NCI-H510A treated with DMSO at 0.1 percent for 48 hours (cell line): ENCODE results near the gene ICOSLG.
"Not testable (repeated sequence)": the region's sequence is repeated elsewhere in the genome, so short reads cannot be mapped to it uniquely, and the experiment has no call there.

Experiments
- DNase-seq: peaks from one replicate; lab custom pipeline; 2025; lab: John Stamatoyannopoulos, UW

Gene ICOSLG, protein sequence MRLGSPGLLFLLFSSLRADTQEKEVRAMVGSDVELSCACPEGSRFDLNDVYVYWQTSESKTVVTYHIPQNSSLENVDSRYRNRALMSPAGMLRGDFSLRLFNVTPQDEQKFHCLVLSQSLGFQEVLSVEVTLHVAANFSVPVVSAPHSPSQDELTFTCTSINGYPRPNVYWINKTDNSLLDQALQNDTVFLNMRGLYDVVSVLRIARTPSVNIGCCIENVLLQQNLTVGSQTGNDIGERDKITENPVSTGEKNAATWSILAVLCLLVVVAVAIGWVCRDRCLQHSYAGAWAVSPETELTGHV

DNA sequence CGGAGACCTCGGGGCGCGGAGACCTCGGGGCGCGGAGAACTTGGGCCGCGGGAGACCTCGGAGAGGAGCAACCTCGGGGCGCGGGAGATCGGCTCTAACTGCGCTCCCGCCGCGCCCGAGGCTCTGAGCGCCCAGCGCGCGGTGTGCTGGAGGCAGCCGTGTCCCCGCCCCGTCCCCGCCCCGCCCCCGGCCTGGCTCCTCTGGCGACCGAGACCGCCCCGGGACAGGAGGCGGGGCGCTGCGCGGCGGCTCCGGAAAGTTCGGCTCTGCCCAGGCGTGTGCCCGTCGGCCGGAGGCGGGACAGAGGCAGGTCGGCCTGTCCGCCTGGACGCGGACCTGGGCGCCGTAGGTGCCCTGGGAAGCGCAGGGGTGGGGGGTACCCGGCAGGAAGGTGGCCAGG lies at the start of gene ICOSLG:
Gene ICOSLG (minus strand): TSS at position 102 of the 400 bp plus-strand sequence. CDS start 126 bp downstream, outside the sequence.
- DNase-seq = not testable (repeated sequence)

DNA sequence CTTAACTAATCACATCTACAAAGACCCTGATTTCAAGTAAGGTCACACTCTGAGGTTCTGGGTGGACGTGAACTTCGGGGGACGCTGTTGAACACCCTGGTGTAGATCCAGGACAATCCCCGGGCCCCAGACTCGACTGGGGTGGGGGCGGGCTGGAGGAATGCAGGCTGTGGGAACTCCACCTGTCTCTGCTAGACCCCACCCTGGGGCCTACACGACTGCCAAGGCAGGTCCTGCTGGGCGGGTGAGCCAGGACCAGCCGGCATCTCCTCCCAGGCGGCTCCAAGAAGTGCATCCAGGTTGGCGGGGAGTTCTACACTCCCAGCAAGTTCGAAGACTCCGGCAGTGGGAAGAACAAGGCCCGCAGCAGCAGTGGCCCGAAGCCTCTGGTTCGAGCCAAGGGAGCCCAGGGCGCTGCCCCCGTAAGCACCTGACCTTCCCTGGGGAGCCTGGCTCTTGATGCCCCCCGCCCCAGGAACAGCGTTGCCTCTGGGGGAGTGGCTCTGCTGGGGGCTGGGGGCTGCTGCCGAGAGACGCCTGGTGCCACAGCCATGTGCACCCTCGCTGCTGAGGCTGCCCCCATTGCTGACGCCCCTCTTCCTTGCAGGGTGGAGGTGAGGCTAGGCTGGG lies 48.8 kb upstream of the ICOSLG start:
- DNase-seq = no peak

DNA sequence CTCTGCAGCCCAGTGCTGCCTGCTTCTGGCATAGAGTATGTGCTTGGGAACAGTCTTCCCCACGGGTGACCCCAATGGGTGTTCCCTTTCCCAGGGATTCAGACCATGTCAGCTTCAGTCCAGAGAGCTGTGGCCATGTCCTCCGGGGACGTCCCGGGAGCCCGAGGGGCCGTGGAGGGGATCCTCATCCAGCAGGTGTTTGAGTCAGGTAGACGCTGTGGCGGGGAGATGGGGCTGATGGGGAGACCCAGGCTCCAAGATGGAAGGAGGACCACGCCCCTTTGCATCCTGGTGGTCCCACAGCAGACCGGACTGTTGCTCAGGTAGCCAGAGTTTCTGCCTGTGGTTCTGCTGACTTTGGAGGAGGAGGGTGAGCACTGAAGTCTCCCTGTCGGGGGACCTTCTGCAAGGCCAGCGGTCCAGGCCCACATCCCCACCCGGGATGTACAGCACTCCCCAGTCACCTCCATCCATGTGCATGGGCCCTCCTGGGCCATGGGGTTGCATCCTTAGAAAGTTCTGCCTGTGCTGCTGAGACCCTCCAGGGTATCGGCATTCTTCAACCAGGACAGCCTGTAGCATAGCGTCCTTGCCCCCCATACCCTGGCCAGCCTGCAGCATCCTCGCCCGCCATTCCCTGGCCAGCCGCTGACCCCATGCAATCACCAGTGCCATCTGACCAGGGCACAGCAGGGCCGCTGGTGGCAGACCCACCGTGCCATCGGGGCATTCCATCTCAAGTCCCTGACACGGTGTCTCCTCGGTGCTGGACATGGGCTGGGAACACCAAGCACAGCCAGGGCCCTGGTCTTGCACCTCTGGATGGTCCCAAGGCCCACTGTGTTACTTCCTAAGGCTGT lies 47.7 kb upstream of the ICOSLG start:
- DNase-seq = no peak

DNA sequence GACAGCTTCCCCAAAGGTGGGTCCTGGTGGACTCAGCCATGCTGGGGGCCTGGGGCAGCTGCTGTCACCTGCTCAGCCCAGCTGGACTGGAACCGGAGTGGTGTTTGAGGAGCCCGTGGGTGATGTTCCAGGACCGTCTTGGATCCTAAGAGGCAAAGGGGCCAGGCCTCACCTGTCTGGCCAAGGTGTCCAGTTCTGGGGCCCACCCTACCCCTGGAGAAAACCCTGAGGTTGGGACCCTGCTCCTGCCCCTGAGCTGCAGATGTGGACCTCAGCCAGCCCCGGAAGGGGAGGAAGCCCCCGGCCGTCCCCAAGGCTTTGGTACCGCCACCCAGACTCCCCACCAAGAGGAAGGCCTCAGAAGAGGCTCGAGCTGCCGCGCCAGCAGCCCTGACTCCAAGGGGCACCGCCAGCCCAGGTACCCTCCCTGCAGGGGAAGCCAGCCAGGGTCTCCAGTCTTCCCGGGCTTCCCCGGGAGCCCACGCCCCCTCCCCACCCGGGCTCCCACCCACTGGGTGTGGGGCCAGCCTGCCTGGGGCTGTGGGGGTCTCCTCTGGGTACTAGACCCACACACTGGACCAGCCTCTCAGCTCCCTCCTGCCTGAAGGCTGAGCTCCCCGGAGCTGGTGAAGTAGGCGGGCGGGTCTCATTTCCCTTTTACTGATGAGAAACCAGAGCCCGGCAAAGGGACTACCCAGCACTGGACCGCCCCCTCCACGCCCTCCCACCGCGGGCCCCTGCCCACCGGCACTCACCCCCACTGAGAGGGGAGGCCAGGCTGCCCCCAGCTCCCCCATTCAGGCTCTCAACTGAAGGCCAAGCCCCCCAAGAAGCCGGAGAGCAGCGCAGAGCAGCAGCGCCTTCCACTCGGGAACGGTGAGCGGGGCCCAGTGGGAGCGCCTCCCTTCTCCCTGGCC lies 46.2 kb upstream of the ICOSLG start:
- no peak for DNase-seq

DNA sequence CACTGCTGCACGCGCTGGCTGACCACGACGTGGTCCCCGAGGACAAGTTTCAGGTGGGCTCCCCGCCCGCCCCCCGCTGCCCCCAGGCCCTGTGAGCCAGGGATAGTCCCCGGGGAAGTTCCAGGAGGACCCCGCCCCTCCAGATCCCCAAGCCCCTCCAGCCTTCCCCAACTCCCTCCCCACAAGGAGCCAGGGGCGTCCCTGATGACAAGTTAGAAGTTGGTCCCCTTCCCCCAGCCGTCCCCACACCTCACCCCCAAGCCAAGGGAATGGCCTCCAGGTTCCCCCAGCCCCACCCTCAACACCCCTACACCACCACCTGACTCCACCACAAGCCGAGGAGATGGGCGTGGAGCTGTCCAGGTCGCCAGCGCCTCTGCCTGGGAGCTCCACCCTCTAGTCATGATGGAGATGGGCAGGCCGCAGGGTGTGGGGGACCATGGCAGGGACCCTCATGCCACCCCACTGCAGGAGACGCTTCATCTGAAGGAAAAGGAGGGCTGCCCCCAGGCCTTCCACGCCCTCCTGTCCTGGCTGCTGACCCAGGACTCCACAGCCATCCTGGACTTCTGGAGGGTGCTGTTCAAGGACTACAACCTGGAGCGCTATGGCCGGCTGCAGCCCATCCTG lies 45.5 kb upstream of the ICOSLG start:
- no peak for DNase-seq

DNA sequence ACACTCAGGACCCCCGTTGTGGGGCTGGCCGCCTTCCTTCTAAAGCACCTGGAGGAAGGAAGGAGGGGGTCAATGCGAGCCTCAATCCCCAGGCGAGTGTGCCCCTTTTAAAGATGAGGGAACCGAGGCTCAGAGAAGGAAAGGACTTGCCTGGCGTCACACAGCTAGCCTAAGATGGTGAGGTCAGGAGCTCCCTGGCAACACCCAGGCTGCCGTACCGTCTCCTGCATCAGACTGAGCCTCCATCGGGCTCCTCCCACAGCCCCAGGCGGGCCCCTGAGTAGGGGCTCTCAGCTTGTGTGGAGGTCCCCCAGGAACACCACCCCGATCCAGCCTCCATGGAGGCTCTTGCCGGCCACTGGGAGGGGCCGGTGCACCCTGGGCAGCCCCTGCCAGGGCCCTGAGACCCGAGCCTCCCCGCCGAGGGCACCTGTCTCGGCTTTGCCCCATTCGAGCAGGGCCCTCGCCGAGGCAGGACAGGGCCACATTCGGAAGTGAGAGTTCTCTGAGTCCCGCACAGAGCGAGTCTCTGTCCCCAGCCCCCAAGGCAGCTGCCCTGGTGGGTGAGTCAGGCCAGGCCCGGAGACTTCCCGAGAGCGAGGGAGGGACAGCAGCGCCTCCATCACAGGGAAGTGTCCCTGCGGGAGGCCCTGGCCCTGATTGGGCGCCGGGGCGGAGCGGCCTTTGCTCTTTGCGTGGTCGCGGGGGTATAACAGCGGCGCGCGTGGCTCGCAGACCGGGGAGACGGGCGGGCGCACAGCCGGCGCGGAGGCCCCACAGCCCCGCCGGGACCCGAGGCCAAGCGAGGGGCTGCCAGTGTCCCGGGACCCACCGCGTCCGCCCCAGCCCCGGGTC lies 44.6 kb upstream of the ICOSLG start, which contains the start of gene AIRE:
Gene AIRE (plus strand): TSS at position 739 of the 855 bp plus-strand sequence. CDS start 131 bp downstream, outside the sequence.
- no peak for DNase-seq

DNA sequence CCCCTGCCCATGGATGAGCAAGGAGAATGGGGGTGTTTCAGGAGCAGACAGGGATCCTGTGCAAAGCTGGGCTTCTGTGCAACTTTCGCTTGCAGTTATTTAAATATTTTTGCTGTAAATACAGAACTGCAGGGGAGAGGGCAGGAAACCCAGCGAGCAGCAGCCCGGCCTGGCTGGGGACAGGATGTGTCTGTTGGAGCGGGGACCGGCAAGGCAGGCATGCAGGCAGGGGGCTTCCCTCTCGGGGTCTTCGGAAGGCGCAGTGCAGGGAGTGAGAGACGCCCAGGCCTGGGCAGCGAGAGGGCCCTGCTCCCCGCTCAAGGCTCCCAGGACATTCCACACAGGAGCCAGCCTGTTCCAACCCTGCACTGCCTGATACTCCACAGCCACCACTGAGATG lies 43.2 kb upstream of the ICOSLG start:
- no peak for DNase-seq

DNA sequence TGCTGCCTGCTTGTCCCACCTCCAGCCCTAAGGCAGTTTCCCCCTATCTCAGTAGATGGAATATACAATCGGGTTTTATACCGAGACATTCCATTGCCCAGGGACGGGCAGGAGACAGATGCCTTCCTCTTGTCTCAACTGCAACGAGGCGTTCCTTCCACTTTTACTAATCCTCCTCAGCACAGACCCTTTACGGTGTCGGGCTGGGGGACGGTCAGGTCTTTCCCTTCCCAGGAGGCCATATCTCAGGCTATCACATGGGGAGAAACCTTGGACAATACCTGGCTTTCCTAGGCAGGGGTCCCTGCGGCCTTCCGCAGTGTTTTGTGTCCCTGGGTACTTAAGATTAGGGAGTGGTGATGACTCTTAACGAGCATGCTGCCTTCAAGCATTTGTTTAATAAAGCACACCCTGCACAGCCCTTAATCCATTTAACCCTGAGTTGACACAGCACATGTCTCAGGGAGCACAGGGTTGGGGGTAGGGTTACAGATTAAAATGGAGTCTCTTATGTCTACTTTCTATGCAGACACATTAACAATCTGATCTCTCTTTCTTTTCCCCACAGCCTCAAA lies 42.6 kb upstream of the ICOSLG start:
- DNase-seq = not testable (repeated sequence)

DNA sequence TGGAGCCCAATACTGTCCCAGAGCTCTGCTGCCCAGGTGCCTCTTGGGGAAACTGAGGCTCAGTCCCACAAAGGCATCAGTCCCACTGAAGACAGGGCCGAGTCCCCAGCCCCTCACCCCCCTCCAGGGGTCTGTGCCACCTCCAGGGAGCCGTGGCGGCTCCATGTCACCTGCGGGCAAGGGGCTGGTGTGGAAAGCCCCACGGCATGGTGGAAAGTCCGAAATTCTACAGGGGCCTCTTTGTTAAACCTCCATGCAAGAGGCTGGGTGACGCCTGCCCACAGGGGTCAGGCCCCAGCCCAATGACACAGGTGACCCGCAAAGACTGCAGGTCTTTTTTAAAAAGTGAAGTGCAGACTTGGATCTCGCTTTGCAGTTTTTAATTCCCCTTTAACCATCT lies 41.6 kb upstream of the ICOSLG start:
- no peak for DNase-seq

DNA sequence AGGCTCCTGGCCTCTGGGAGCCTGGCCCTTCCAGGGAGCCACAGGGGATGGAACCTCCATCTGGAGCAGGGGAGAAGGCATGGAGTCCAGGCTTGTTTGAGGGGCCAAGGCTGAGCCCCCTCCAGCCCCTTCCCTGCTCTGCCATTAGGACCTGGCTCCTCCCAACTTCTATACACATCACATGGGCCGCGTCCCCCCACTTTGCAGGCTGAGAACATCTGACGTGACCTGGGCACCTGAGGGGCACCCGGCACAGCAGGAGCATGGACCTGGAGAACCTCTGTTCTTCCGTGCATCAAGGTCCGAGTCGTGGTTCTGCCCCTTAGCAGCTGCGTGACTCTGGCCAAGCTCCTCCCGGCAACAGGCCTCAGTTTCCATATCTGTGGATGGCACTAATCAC lies 41.1 kb upstream of the ICOSLG start:
- DNase-seq = no peak

DNA sequence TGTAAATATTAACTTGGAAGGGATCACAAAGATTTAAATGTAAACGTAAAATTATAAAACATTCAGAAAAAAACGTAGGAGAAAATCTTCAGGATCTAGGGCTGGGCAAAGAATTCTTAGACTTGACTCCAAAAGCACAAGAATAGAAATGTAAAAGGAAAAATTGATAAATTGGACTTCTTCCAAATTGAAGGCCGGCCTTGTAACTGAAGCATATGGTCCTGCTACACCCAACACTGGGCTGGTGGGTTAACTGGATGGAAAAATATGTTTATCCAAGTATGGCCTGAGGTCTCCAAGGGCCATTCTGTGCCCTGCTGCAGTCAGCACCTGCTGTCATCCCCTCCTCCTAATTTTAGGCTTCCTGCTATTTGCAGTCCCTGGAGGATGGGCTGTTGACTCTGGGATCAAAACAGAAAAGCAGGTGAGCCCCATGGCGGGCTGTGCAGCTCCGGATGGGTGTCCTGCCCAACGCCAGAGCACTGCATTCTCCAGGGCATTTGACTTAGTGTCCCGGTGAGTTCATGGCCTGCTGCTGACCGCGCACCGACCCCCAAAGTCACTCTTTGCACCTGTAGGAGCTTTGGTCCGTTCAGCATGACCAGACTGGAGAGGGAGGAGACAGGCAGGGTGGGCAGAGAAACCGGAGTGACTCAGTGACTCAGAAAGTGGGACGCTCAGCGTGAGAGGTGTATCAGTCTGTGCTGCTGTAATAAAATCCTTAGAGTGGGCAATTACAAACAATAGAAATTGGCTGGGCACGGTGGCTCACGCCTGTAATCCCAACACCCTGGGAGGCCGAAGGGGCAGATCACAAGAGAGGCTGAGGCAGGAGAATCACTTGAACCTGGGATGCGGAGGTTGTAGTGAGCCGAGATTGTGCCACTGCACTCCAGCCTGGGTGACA lies 38.9 kb upstream of the ICOSLG start:
- no peak for DNase-seq

DNA sequence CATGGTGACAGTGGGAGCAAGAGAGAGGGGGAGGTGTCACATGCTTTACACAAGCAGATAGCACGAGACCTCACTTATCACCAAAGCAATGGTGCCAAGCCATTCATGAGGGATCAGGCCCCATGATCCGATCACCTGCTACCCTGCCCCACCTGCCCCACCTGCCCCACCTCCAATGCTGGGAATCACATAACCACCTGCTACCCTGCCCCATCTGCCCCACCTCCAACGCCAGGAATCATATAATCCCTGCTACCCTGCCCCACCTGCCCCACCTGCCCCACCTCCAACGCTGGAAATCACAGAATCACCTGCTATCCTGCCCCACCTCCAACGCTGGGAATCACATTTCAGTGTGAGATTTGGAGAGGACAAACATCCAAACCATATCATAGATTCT lies 34.3 kb upstream of the ICOSLG start:
- peak; percentile 31 for DNase-seq

DNA sequence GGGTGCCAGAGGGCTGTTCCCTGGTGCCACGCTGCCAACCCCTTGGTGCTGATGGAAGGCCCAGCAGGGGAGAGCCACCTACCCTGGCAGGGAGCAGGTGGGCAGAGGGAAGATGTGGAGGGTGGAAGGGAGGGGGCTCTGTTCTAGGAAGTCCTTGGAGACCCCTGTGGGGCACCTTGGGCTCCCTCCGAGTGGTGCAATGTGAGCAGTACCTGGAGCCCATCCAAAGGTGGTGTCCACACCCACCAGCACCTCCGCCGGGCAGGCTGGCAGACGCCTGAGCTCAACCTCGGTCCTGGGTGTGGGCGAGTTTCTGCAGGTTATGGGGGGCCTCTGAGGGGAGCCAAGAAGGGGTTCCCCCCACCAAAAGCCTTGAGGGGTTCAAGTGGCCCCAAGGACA lies 32.3 kb upstream of the ICOSLG start:
- no peak for DNase-seq

DNA sequence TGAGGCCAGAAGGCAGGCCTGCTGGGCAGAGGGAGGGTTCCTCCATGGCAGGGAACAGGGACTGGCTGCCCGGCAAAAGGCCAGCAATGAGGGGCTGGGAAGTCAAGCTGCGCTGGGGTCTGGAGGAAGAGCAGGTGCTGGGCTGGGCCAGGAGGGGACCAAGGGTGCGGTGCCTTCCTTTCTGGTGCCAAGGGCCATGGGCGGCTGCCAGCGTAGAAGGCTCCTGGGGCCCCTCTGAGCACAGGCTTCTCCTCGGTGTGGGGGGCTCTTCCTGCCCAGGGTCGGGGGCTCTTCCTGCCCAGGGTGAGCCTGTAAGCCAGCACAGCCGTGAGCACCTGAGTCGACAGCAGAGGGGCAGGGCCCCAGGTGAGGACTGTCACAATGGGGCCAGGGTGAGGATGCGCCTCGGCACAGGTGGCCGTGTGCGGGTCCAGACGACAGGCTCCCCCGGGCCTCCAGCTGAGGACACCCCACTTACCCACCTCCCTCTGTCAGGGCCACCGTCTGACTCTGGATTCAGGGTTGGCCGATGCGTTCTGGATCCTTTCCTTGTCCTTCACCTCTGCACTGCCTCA lies 31.6 kb upstream of the ICOSLG start:
- no peak for DNase-seq

DNA sequence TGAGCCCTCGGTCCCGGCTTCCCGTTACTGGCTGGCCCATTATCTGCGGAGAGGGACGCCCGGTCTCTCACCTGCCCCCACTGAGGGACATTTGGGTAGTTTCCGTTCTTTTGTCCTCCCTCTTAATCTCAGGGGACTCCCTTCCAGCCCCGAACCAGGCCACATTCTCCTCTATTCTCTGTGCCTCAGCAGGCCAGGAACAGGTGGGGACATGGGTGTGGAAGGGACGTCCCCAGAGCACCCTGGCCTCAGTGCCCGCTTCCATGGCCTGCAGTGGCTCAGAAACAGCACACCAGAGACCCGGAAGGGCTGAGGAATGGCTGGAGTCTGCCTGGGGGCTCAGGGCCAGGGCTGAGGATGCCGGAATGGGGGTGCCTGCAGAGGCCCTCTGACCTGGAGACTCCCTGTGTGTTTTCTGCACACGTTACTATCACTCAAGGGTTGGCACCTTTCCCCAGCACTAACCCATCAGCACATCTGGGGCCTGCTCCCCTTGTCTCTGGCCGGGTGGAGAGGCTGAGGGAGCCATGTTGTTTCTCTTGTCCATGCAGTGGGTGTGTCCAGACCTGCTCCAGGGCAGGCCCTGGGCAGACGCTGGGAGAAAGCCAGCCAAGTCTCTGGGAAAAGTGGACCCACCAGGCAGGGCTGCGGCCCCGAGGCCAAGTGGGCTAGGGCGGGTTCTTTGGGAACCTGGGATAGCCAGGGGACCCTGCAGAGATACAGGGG lies 31.0 kb upstream of the ICOSLG start:
- no peak for DNase-seq

DNA sequence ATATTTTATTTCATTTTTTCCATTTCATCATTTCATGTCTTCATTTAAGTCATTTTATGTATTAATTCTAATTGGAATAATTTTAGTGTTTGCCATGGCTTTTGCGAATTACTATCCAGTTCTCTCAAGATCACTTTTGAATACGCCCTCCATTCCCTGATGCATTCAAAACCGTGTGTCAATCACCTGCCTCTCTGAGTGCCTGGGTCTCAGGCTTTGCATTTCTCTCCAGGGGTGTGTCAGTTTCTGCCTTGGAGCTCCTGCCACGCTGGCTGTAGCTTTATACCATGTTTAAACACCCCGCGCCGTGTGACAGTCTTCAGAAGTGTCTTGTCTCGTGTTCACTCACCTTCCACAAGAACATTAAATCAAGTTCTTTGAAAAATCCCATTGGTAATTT lies 28.3 kb upstream of the ICOSLG start:
- DNase-seq = no peak

DNA sequence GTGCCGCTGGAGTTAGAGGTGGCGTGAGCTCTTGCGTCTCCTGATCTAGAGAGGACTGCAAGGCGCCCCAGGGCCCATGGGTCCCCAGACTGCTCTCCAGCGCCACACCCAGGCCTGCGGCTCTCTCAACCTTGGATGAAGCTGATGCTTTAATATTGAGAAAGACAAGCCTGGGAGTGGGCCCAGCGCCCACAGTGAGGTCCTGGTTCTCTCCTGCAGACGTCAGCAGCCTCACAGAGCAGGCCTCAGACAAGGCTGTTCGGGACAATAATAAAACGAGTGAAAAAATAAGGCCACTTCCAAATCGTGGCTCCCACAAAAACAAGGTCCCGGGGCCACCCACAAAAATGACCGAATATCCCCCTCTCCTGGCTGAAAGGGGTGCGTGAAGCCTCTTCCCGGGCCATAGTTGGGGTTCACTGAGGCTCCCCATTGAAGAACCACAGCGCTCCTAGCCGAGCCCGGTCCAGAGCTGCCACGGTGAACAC lies 27.0 kb upstream of the ICOSLG start:
- DNase-seq = no peak
